Panc1 (cell line): ENCODE measurements around the gene TDRD10. TPM values are rescaled to one million over a fixed set of nuclear protein-coding genes. Genes with fewer than 3 reads are reported as not detected.

Experiments used
- ATAC-seq: fragments of 200-7000 bp; cut with Tn5 transposase; 2 replicates; pipeline ENCODE4 v1.9.1; 2020; ENCODE audit warnings: mild to moderate bottlenecking, moderate library complexity
- BruUV-seq: library from RNA; stranded (reverse); fragments of 400-500 nt; replicated peaks from 2 replicates; lab custom pipeline; 2021; lab: Mats Ljungman, UMichigan
- CTCF ChIA-PET: fragments of 300-600 bp; sonication (Branson Sonifier 250); formaldehyde crosslinking; loops from one replicate; lab custom pipeline; 2022; ENCODE audit warnings: antibody characterized with exemption; lab: Charles Lee
- POLR2A ChIA-PET: fragments of 300-600 bp; sonication (Branson Sonifier 250); formaldehyde crosslinking; loops from one replicate; lab custom pipeline; 2022; ENCODE audit warnings: antibody characterized with exemption; lab: Charles Lee
- DNase-seq: peaks from one replicate; pipeline ENCODE4 v3.0.0-alpha.2; 2010; ENCODE audit warnings: low read depth, low spot score
- H3K27ac ChIP-seq: 2 replicates; pipeline ENCODE4 v1.5.1; 2011; ENCODE audit warnings: mild to moderate bottlenecking, low read length, inconsistent platforms
- H3K27me3 ChIP-seq: fragments of 200-500 bp; sonication (Bioruptor generic); 2 replicates; pipeline ENCODE4 v1.6.0; 2014; ENCODE audit warnings: low read length, inconsistent platforms; ENCODE audit not compliant: control insufficient read depth, insufficient read depth
- H3K36me3 ChIP-seq: fragments of 200-500 bp; sonication (Bioruptor generic); 2 replicates; pipeline ENCODE4 v1.5.1; 2014; ENCODE audit warnings: inconsistent platforms, mild to moderate bottlenecking, low read length, moderate library complexity; ENCODE audit not compliant: control insufficient read depth, insufficient read depth
- H3K4me1 ChIP-seq: 2 replicates; pipeline ENCODE4 v1.5.1; 2011; ENCODE audit warnings: inconsistent platforms, mild to moderate bottlenecking, low read length, moderate library complexity; ENCODE audit not compliant: control insufficient read depth, insufficient read depth
- H3K4me3 ChIP-seq, 2 experiments: 2 replicates each; pipeline ENCODE4 v1.5.1; 2011 to 2012; ENCODE audit warnings: low read depth in 2 of 2, low read length in 2 of 2, mild to moderate bottlenecking in 2 of 2, inconsistent platforms in 1 of 2, moderate library complexity in 1 of 2
- H3K9me3 ChIP-seq: fragments of 200-500 bp; sonication (Bioruptor generic); 2 replicates; pipeline ENCODE4 v1.5.1; 2014; ENCODE audit warnings: low read depth, mild to moderate bottlenecking, inconsistent platforms, low read length, moderate library complexity; ENCODE audit not compliant: control insufficient read depth, insufficient read depth
- CTCF ChIP-seq: fragments of 450-650 bp; IDR thresholded peaks from 2 replicates; pipeline ENCODE4 v1.5.1; 2017; ENCODE audit warnings: mild to moderate bottlenecking
- POLR2AphosphoS5 ChIP-seq: IDR thresholded peaks from 2 replicates; pipeline ENCODE4 v1.6.1; 2012; ENCODE audit warnings: mild to moderate bottlenecking, low read depth, low read length, moderate library complexity
- REST ChIP-seq, 2 experiments: IDR thresholded peaks; 2 replicates each; pipeline ENCODE4 v1.6.1; 2011 to 2012; ENCODE audit warnings: low read depth in 2 of 2, control low read depth in 1 of 2, low read length in 1 of 2, mild to moderate bottlenecking in 1 of 2, moderate library complexity in 1 of 2; ENCODE audit not compliant: insufficient read depth in 1 of 2
- SIN3A ChIP-seq: IDR thresholded peaks from 2 replicates; pipeline ENCODE4 v1.6.1; 2012; ENCODE audit warnings: low read depth, mild to moderate bottlenecking, low read length, moderate library complexity, borderline replicate concordance; ENCODE audit not compliant: insufficient read depth
- TCF7L2 ChIP-seq: IDR thresholded peaks from 2 replicates; pipeline ENCODE4 v1.6.1; 2011; ENCODE audit warnings: mild to moderate bottlenecking, low read depth, low read length, inconsistent platforms
- in situ Hi-C: cut with HindIII; loops from 2 replicates; pipeline ENCODE4 v1.10.0; 2016; ENCODE audit warnings: low sequenced_read_pairs, low pct_unique_long_range_greater_than_20kb
- intact Hi-C: fragments of 100-400 bp; cut with micrococcal nuclease; formaldehyde crosslinking; loops from one replicate; pipeline ENCODE4 v1.10.0; 2022; ENCODE audit not compliant: unreplicated experiment
- total RNA-seq: library from RNA; stranded (reverse); gene quantifications from one replicate; pipeline ENCODE4 v1.2.1, GENCODE V29; 2021; ENCODE audit not compliant: unreplicated experiment

TDRD10 gene
- total RNA-seq, 1 experiment from 2014 or later = not detected

GRCh38 chr1:154468535-154469250 lies 33.3 kb upstream of the TDRD10 start:
- TF ChIP-seq POLR2AphosphoS5 = no peak
- no peak for TF ChIP-seq REST (IDR thresholded peaks at IDR 0.05; ENCODE audit: insufficient read depth in 1 of 2, low read depth in 2 of 2, low read length in 1 of 2)
- no peak for TF ChIP-seq CTCF
- TF ChIP-seq SIN3A = no peak
- no peak for TF ChIP-seq TCF7L2
- DNase-seq (no peak), ATAC-seq (no peak)
- Histone ChIP-seq H3K4me1 (no peaks in the 10 kb centered on the region), H3K27ac (no peak overlapping the region), H3K4me3 (no peak overlapping the region), H3K36me3 (no peaks in the 10 kb centered on the region), H3K27me3 (no peaks in the 10 kb centered on the region), H3K9me3 (no peaks in the 10 kb centered on the region)
- intact Hi-C loops (no loop called here), in situ Hi-C loops (no loop called here)
- CTCF ChIA-PET = no interaction called here
- no TSS peak for BruUV-seq
- POLR2A ChIA-PET = no interaction called here

GRCh38 chr1:154469844-154470560 lies 32.0 kb upstream of the TDRD10 start:
- CTCF ChIA-PET = no interaction called here
- intact Hi-C loops = no loop called here
- no peak for ATAC-seq

More at GRCh38 chr1:154469844-154470560, 32.0 kb upstream of the TDRD10 start:
- no peak for DNase-seq
- Histone ChIP-seq H3K36me3 (no peaks in the 10 kb centered on the region), H3K4me3 (no peak overlapping the region), H3K4me1 (no peaks in the 10 kb centered on the region), H3K9me3 (no peaks in the 10 kb centered on the region), H3K27me3 (no peaks in the 10 kb centered on the region), H3K27ac (no peak overlapping the region)
- POLR2A ChIA-PET = no interaction called here
- TF ChIP-seq SIN3A (no peak), REST (IDR thresholded peaks at IDR 0.05; ENCODE audit: insufficient read depth in 1 of 2, low read depth in 2 of 2, low read length in 1 of 2) (no peak), TCF7L2 (no peak), POLR2AphosphoS5 (no peak), CTCF (no peak)
- BruUV-seq = no TSS peak
- in situ Hi-C loops = no loop called here
